ENCODE measurements around the gene PAQR4. TPM values are rescaled to one million over a fixed set of nuclear protein-coding genes. Genes with fewer than 3 reads are reported as not detected.

The PAQR4 gene
- total and polyA plus RNA-seq, 10 of the 15 experiments (the other 5 are each of a cell fraction or from before 2014, with no cell fraction given) = 0.39 to 31.8 (median 13.5) TPM

DNA sequence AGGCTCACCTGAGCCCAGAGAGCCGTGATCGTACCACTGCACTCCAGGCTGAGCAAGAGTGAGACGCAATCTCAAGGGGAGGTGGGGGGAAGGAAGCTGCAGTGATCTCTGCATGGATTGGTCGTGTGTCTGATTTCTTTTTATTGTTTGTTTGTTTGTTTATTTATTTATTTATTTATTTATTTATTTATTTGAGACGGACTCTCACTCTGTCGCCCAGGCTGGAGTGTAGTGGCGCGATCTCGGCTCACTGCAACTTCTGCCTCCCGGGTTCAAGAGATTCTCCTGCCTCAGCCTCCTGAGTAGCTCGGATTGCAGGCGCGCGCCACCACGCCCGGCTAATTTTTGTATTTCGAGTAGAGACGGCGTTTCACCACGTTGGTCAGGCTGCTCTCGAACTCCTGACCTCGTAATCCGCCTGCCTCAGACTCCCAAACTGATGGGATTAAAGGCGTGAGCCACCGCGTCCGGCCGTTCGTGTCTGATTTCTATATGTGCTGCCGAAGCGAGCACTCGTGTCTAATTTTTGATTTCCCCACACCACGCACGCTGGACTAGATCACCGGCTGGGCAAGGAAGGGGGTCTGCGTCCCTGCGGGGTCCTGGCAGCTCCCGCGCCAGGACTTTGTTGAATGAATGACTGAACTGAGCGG is 50.6 kb downstream of the PAQR4 start:
- Histone ChIP-seq H3K4me3 (peak overlapping the region; percentile 70), H3K9ac (ENCODE audit: control insufficient read depth, insufficient read depth, low read length) (no peak overlapping the region), H3K27ac (ENCODE audit: control insufficient read depth, insufficient read depth) (no peak overlapping the region), H3K4me1 (ENCODE audit: control insufficient read depth, insufficient read depth, low read length) (peaks cover 25% of the 10 kb centered on the region), H3K36me3 (ENCODE audit: control insufficient read depth in 2 of 2, insufficient read depth in 2 of 2, low read length in 1 of 2) (no peaks in the 10 kb centered on the region; a peak in 1 of 4 replicates), H3K4me2 (ENCODE audit: control insufficient read depth, insufficient read depth) (peak overlapping the region; percentile 83), H3K79me2 (ENCODE audit: control insufficient read depth, insufficient read depth, low read length) (no peaks in the 10 kb centered on the region), H2AFZ (ENCODE audit: control insufficient read depth, low read depth, low read length) (peak overlapping the region; percentile 87), H3K27me3 (replicated peaks in 1 of 2; ENCODE audit: control insufficient read depth in 2 of 2, insufficient read depth in 2 of 2, low read length in 1 of 2) (no peaks in the 10 kb centered on the region), H3K9me3 (replicated peaks; ENCODE audit: control insufficient read depth, insufficient read depth, low read length) (no peaks in the 10 kb centered on the region), H4K20me1 (ENCODE audit: control insufficient read depth, insufficient read depth) (no peaks in the 10 kb centered on the region)
- ChIA-PET POLR2A (interaction anchor here (0.7 to 1.5 kb wide), 4 partner anchors 10 to 137 kb away, joined by 3 to 5 read pairs (median 4); partner anchors contain the start of gene FLYWCH2), SMC1A (ENCODE audit: uncharacterized antibody, unreplicated experiment) (no interaction called here), RAD21 (ENCODE audit: unreplicated experiment) (interaction anchor here (1.1 to 2.2 kb wide), 7 partner anchors 8 to 39 kb away, joined by 3 to 21 read pairs (median 5); no protein-coding TSS in a partner anchor), CTCF (interaction anchor here (0.9 to 18.2 kb wide), 5 partner anchors 8 to 112 kb away, joined by 3 to 421 read pairs (median 4); no protein-coding TSS in a partner anchor)
- BruUV-seq (replicated peaks) = no TSS peak
- DNase-seq (ENCODE audit: low read depth, low spot score) (no peak), FAIRE-seq (no peak), ATAC-seq (no peak)
- in situ Hi-C loops (cut with MboI) (no loop called here), intact Hi-C loops (cut with micrococcal nuclease; ENCODE audit: unreplicated experiment) (no loop called here)
- TF ChIP-seq ZSCAN29 (IDR thresholded peaks at IDR 0.05) (no peak), PML (IDR thresholded peaks at IDR 0.05; ENCODE audit: low read length) (no peak), SIN3A (IDR thresholded peaks at IDR 0.05; ENCODE audit: low read depth, low read length) (0 out of 2 replicates have a peak, but pooled peaks have one; percentile 31), ZBTB4 (CRISPR knock-in tag; IDR thresholded peaks at IDR 0.05) (no peak), STAT1 (conservative IDR thresholded peaks at IDR 0.05) (no peak), NRF1 (conservative IDR thresholded peaks at IDR 0.05; ENCODE audit: low read depth, low read length) (no peak), ZNF24 (IDR thresholded peaks at IDR 0.05) (peak; percentile 86), MYB (IDR thresholded peaks at IDR 0.05; ENCODE audit: borderline replicate concordance, low read depth, low read length) (no peak), TCF12 (IDR thresholded peaks at IDR 0.05; ENCODE audit: low read depth, low read length) (no peak), HDAC2 (IDR thresholded peaks at IDR 0.05) (no peak)
- TF ChIP-seq, protein P1, sequence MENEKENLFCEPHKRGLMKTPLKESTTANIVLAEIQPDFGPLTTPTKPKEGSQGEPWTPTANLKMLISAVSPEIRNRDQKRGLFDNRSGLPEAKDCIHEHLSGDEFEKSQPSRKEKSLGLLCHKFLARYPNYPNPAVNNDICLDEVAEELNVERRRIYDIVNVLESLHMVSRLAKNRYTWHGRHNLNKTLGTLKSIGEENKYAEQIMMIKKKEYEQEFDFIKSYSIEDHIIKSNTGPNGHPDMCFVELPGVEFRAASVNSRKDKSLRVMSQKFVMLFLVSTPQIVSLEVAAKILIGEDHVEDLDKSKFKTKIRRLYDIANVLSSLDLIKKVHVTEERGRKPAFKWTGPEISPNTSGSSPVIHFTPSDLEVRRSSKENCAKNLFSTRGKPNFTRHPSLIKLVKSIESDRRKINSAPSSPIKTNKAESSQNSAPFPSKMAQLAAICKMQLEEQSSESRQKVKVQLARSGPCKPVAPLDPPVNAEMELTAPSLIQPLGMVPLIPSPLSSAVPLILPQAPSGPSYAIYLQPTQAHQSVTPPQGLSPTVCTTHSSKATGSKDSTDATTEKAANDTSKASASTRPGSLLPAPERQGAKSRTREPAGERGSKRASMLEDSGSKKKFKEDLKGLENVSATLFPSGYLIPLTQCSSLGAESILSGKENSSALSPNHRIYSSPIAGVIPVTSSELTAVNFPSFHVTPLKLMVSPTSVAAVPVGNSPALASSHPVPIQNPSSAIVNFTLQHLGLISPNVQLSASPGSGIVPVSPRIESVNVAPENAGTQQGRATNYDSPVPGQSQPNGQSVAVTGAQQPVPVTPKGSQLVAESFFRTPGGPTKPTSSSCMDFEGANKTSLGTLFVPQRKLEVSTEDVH (IDR thresholded peaks at IDR 0.05; ENCODE audit: low read depth, partially characterized antibody) = no peak
- TF ChIP-seq, protein P2, sequence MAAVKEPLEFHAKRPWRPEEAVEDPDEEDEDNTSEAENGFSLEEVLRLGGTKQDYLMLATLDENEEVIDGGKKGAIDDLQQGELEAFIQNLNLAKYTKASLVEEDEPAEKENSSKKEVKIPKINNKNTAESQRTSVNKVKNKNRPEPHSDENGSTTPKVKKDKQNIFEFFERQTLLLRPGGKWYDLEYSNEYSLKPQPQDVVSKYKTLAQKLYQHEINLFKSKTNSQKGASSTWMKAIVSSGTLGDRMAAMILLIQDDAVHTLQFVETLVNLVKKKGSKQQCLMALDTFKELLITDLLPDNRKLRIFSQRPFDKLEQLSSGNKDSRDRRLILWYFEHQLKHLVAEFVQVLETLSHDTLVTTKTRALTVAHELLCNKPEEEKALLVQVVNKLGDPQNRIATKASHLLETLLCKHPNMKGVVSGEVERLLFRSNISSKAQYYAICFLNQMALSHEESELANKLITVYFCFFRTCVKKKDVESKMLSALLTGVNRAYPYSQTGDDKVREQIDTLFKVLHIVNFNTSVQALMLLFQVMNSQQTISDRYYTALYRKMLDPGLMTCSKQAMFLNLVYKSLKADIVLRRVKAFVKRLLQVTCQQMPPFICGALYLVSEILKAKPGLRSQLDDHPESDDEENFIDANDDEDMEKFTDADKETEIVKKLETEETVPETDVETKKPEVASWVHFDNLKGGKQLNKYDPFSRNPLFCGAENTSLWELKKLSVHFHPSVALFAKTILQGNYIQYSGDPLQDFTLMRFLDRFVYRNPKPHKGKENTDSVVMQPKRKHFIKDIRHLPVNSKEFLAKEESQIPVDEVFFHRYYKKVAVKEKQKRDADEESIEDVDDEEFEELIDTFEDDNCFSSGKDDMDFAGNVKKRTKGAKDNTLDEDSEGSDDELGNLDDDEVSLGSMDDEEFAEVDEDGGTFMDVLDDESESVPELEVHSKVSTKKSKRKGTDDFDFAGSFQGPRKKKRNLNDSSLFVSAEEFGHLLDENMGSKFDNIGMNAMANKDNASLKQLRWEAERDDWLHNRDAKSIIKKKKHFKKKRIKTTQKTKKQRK (IDR thresholded peaks at IDR 0.05; ENCODE audit: low read depth, low read length) = no peak
- WGBS (ENCODE audit: insufficient coverage, insufficient replicate concordance, low lambda C conversion rate, missing lambda C conversion rate) = 28% methylated on average over 39 of the region's 40 CpGs
